GM21515 (cell line): ENCODE results near the gene KRT80.

Experiments
- ATAC-seq: cut with Tn5 transposase; IDR thresholded peaks from one replicate; pipeline ENCODE4 v1.9.1; 2021; ENCODE audit not compliant: unreplicated experiment

The KRT80 gene

GRCh38 chr12:52211716-52212585 is 20.1 kb upstream of the KRT80 start:
- ATAC-seq: no peak

DNA sequence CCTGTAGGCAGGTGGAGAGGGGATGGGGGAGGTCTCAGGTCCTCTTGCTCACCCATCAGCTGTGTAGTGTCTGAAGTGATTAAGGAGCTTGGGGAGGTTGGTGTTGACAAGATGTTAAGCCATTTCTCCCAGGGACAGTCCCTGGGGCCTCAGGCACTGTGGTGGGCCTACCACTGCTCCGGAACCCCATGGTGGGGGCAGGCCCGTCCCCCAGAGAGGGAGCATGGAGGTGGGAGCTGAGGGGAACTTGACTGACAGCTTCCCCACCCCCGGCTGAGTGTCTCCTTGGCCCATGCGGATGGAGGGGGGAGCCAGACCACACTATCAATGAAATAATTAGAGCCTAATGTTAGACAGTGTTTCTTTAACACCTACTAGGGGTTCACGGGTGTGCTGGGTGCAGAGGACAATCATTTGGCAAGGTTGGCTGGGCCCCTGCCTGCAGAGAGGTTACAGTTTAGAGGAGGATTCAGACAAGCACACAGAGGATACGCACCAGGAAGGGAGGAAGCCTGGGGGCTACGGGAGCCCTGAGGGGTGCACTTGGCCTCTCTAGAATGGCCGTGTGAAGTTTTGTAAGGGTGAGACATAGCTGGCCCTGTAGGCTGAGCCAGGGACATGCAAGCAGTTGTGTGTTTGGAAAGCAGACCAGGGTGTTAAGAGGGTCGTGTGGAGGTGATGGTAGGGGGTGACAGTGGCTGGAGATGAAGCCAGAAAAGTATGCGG is 19.3 kb upstream of the KRT80 start:
- ATAC-seq: no peak

DNA sequence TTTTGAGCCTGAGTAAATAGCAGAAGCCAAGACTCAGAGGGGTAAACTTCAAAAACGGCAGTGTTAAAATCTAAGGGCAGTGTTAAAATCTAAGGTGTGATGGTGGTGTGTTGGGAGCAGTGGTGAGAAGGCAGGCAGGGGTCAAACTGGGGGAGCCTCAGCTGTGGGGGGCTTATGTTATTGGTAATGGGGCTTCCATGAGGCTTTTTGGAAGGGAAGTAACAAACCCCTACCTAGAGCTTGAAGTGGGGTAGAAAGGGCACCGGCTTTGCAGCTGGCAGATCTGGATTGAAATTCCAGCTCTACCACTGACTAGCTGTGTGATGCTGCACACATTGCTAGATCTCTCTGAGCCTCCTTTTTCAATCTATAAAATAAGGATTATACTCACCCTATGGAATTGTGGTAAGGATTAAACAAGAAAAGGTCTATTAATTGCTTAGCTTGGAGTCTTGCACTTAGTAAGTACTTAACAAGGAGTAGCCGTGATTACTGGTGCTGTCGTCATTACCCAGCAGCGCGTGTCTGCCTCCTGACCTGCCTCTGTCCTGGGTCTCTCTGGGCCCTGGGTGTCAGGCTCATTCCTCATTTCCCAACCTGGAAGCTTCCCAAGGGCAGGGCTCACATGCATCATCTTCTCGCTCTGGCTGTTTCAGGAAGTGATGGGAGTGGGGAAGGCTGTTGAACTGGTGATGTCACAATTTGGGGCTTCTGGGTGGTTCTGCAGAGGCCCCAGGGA is 18.5 kb upstream of the KRT80 start:
- ATAC-seq: no peak

- ATAC-seq: no peak
Measured at GRCh38 chr12:52209321-52209720, 17.5 kb upstream of the KRT80 start.

DNA sequence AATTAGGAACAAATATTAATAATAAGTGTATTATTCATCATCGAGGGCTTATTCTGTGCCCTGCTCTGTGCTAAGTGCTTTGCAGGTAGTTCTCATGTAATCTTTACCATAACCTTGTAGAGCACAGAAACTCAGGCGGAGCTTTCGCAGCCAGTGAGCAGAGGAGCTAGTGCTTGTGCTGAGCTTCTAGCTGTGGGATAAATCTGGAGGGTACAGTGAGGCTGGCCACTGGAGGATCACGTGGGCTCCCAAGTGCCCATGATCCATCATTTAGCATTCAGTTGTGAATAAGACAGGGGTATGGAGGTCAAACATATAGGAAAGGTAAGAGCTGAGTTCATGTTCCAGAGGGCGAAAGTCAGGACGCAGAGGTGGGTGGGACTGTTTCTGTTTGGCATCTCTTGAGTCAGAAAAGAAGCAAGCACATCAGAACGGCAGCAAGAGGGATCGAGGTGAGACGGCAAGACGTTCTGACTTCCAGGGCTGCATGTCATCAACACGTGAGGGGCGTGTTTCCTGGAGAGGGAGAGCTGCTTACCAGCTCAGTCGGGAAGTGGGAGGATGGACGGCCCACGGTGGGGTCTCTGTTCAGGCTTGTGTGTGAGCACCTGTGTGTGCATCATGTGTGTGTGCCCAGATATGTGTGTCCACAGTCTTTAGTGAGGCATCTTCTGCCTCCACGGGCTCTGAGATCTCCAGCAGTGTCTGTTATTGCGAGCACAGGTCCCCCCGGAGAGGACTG is 16.8 kb upstream of the KRT80 start:
- no peak for ATAC-seq

DNA sequence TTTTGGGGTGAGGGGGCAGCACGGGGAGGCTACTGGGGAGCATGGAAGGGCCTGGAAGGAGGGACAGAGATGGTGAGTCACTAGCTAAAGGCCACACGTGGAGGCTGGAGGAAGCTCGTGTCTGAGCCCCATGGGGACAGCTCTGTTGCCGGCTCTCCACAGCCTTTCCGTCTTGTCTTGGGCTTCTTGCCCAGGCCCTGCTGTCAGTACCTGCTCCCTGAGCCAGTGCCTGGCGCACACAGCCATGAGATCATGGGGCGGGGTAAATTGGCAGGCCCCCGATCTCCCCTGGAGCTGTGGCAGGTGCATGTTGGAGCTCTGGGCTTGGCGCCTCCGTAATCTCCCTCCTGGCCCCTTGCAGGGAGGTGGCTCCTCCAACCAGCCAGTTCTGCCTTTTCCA is 16.1 kb upstream of the KRT80 start:
- no peak for ATAC-seq

- no peak for ATAC-seq
Measured at GRCh38 chr12:52207106-52207505, 15.3 kb upstream of the KRT80 start.

GRCh38 chr12:52206304-52207040 is 14.7 kb upstream of the KRT80 start:
- ATAC-seq: no peak

DNA sequence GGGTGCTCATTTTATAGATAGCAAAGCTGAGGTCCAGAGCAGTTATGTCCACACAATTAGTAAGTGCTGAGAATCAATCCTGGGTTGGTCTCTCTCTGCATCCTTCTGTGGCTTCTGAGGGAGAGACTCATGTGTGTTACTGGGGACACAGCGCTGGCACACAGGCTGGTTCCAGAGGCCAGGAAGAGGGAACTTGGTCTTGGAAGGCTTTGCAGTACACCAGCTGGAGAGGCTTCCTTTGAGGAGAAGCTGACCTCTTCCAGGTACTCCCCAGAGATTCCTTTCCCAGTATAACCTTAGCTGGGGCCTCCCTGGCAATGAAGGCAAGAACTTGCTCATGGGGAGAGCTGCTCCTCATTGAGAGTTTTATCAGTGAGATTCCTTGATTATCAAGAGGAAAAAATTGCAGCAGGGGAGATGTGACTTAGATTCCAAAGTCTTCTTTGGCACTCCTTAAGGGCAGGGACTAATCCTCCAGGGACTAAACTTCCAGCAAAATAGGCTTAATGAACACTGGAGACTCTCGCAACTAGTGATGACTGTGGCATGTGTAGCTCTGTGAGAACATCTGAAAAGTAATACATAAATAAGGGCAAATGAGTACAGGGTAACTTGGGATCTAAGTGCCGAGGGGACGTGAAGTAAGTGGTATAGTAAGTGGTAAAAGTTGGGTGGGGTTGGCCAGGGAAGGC is 13.9 kb upstream of the KRT80 start:
- ATAC-seq: no peak

DNA sequence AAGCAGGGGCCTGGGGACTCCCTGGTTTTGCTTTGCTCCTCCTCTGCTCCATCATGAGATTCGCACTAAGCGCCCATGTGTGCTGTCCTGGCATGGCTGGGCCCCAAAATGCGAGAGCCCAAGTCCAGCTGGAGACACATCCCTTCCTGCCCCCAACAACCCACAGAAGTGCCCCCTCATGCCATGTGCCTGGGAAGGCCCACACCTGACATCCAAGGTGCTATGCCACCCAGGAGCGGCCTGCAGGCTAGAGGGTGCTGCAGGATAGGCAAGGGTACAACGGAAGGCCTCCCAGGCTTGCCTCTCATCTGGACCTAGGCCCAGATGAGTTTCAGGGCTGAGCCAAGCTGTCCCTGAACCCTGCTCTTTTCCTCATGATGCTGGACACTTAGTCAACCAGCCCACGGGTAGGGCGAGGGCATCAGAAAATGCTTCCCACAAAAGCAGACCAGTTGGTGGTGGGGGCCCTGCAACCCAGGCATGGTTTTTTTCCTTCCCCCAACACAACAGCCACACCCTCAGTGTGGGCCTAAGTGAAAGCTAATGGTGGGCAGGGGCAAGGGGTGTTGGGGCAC is 13.2 kb upstream of the KRT80 start:
- ATAC-seq: no peak

DNA sequence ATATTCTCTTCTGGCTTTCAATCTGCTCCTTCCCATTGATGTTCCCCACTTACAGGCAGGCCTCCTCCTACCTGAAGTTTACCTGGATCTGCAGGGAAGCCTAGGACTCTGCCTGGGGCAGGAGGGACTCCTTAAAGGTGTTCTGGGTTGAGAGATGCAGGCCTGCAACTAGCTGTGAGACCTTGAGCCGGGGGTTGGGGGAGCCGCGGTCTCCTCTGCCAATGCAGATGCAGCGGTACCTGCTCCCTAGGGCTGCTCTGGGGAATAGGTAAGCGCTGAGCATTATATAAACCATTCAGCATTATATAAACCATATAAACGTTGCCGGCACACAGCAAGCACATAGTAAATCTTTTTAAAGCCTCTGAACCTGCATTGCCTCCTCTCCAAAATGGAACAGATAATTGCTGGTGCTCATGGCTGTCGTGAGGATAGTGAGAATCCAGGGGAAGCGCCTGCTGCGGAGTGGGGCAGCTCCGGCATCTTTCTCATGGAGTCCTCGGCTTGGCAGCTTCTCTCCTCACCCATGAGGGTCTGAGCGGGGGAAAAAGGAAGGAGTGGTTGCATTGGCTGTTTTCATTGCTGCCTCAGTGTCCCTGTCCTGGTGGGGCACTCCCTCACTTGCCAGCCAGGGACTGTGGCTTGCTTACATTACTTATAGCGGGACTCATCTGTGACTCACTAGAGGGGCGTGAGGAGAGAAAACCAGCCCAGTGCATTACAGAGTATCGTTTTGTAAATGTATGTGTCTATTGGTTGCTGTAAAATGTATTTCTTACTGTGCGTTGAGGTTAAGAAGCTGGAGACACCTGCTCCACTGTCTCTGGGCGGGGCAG is 12.5 kb upstream of the KRT80 start:
- ATAC-seq: no peak

GRCh38 chr12:52203079-52203921 is 11.5 kb upstream of the KRT80 start:
- ATAC-seq: no peak

- ATAC-seq: no peak
Measured at GRCh38 chr12:52202361-52203078, 10.7 kb upstream of the KRT80 start.

GRCh38 chr12:52201451-52201839 is 9.6 kb upstream of the KRT80 start:
- no peak for ATAC-seq

GRCh38 chr12:52200781-52201450 is 9.1 kb upstream of the KRT80 start:
- no peak for ATAC-seq

- ATAC-seq: no peak
Measured at GRCh38 chr12:52200086-52200780, 8.4 kb upstream of the KRT80 start.
